Small intestine (tissue), 7 donors: Measurements from ENCODE around the gene WSB1. TPM values are rescaled to one million over a fixed set of nuclear protein-coding genes. Genes with fewer than 3 reads are reported as not detected.
"Not testable (repeated sequence)": the region's sequence is repeated elsewhere in the genome, so short reads cannot be mapped to it uniquely, and the experiment has no call there.

Experiments used
- DNase-seq, 2 donors: peaks; one replicate each; pipeline versions ENCODE4 v3.0.0 to v3.0.0-alpha.2; 2013
- FAIRE-seq: peaks from 2 replicates; lab custom pipeline; 2012; peaks lifted over from hg19 to GRCh38; lab: Jason Lieb, UNC
- H3K27ac ChIP-seq, 3 donors: one replicate each; pipeline ENCODE4 v1.5.1; 2013; ENCODE audit warnings: low read length in 2 of 3, mild to moderate bottlenecking in 2 of 3, control low read depth in 1 of 3, inconsistent platforms in 1 of 3, low read depth in 1 of 3, moderate library complexity in 1 of 3
- H3K27me3 ChIP-seq, 3 donors: one replicate each; pipeline ENCODE4 v1.6.1; 2013; ENCODE audit warnings: low read length in 3 of 3, inconsistent platforms in 1 of 3; ENCODE audit not compliant: control insufficient read depth in 3 of 3, insufficient read depth in 3 of 3
- H3K36me3 ChIP-seq, 3 donors: one replicate each; pipeline ENCODE4 v1.6.1; 2013; ENCODE audit warnings: low read length in 3 of 3, inconsistent platforms in 1 of 3, low read depth in 1 of 3, mild to moderate bottlenecking in 1 of 3, moderate library complexity in 1 of 3; ENCODE audit not compliant: control insufficient read depth in 3 of 3, insufficient read depth in 2 of 3
- H3K4me1 ChIP-seq, 3 donors: one replicate each; pipeline ENCODE4 v1.6.1; 2013; ENCODE audit warnings: low read length in 2 of 3, inconsistent platforms in 1 of 3, low read depth in 1 of 3, mild to moderate bottlenecking in 1 of 3, moderate library complexity in 1 of 3; ENCODE audit not compliant: control insufficient read depth in 3 of 3, insufficient read depth in 2 of 3
- H3K4me3 ChIP-seq, 3 donors: one replicate each; pipeline ENCODE4 v1.5.1; 2013; ENCODE audit warnings: low read length in 3 of 3, control low read depth in 1 of 3, inconsistent platforms in 1 of 3, low read depth in 1 of 3, mild to moderate bottlenecking in 1 of 3, moderate library complexity in 1 of 3
- H3K9me3 ChIP-seq, 2 donors: one replicate each; pipeline ENCODE4 v1.6.1; 2013; ENCODE audit warnings: low read depth in 1 of 2, low read length in 1 of 2; ENCODE audit not compliant: control insufficient read depth in 2 of 2, insufficient read depth in 1 of 2
- WGBS, 3 donors: extraction: QIAGEN DNeasy Blood & Tissue Kit; methylation state at CpG; one replicate each; pipeline ENCODE4 v1.1.7; 2013; 5-methylcytosine and 5-hydroxymethylcytosine counted together
- polyA plus RNA-seq, 4 donors: library from polyadenylated mRNA; stranded (reverse) in 3 of 4; unstranded in 1 of 4; fragments of 200-250 nt in 3 of 4; fragments of 120-200 nt in 1 of 4; gene quantifications; one replicate each; pipeline versions ENCODE4 v1.2.1 to v1.2.3, GENCODE V29; 2013
- donor health status: healthy with polysubstance abuse.
- donor health status: control.
- donor health status: control.
- donor health status: Bipolar disorder and iron deficiency.
- donor health status: healthy.

WSB1 gene
- polyA plus RNA-seq, 4 donors, result 28.9 to 176 (median 44.2) TPM

DNA sequence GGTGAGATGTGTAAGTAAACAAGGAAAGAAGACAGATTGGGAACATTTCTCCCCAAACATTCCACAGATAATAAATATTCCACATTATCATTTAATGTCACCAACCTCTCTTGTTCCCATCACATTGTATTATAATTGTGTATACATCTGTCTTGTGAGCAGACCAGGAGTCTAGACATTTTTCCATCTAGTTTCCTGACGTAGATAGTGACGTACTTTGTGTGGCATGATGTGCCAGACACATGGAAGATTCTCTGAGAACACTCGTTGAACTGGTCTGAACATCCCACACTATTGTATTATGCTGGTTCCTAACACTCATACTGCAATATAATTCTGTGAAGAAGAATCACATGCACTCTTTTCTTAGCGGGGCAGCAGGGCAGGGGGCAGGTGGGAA, 34.0 kb downstream of the WSB1 start:
- no peak for DNase-seq

DNA sequence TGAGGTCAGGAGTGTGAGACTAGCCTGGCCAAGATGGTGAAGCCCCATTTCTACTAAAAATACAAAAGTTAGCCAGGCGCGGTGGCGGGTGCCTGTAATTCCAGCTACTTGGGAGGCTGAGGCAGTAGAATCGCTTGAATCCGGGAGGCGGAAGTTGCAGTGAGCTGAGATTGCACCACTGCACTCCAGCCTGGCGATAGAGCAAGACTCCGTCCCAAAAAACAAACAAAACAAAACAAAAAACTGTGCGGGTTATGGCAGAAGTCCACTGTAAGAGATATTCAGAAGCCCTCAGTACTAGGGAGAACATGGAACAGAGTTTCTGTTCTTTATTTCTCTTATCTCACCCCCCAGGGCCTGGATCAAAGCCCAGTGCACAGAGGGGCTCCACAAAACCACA, 34.8 kb downstream of the WSB1 start:
- WGBS, 3 donors, result 88 to 94% (median 88%) methylated on average over 9 of the region's 9 CpGs
- not testable (repeated sequence) for DNase-seq, FAIRE-seq, H3K9me3 ChIP-seq, H3K4me3 ChIP-seq, H3K36me3 ChIP-seq, H3K27me3 ChIP-seq, H3K27ac ChIP-seq
- peaks cover 0 to 19% (median 6%) of the 10 kb centered on the region in 3 donors for H3K4me1 ChIP-seq

More for the DNA sequence above, 34.0 kb downstream of the WSB1 start:
- H3K27me3 ChIP-seq, result no peaks in the 10 kb centered on the region
- H3K27ac ChIP-seq, result no peak overlapping the region
- 83 to 87% (median 85%) methylated on average over 4 of the region's 4 CpGs for WGBS, 3 donors
- H3K36me3 ChIP-seq, result no peaks in the 10 kb centered on the region
- no peaks in the 10 kb centered on the region for H3K9me3 ChIP-seq
- no peak for FAIRE-seq
- no peak overlapping the region for H3K4me3 ChIP-seq
- H3K4me1 ChIP-seq, result peaks cover 0 to 22% (median 6%) of the 10 kb centered on the region in 3 donors

DNA sequence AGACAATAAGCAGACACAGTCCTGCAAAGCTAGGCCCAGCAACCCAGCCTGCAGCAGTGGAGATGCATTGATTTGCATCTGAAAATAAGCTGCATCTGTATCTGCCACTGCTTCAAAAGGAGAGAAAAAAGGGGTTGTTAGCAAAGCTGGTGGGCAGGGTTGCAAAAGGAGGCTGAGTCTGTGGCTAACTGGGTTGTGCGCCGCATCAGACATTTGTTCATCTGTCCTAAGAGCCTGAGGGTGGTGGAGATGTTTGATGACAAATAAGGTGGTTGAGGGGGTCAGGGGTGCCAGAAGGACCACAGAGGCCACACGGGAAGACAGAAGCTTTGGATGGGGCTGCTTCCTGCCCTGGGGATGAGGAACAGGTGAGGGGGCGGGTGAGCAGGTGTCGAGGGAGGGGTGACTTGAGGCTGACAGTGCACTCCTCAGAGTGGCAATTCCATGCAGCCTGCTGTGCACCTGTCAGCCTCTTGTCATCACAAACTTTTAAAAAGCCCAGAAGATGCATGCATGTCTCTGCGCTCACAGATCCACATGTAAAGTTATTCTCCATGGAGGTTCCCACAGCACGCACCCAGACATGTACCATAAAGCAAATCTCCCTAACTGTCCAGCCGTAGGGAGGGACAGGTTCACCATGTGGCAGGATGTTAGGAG, 35.4 kb downstream of the WSB1 start:
- Histone ChIP-seq H3K27me3 (no peaks in the 10 kb centered on the region), H3K36me3 (no peaks in the 10 kb centered on the region), H3K27ac (no peak overlapping the region), H3K9me3 (no peaks in the 10 kb centered on the region), H3K4me1 (peaks cover 0 to 14% (median 6%) of the 10 kb centered on the region in 3 donors), H3K4me3 (no peak overlapping the region)
- FAIRE-seq, result no peak
- DNase-seq, result no peak
- 85 to 92% (median 90%) methylated on average over 8 of the region's 8 CpGs for WGBS, 3 donors

DNA sequence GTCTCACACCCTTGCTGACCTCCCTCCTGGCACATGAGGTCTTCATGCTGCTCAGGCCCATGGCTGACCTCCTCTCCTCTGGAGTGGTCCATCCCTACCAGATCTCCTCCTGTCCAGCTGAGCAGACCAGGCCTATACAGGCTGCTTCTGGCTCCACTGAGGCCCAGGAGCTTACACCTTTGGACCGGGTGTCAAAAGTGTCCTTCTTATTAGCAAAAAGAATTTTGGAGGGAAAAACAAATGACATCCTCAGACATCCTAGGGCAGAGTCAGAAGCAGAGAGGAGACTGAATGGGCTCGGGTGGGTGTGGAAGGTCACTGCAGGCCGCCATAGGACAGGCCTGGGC, 38.1 kb downstream of the WSB1 start:
- DNase-seq (no peak), FAIRE-seq (no peak)
- H3K27ac ChIP-seq, result peak overlapping the region; percentile 82 to 97 (median 95)
- no peak overlapping the region for H3K4me3 ChIP-seq
- WGBS, 3 donors, result 62 to 66% (median 64%) methylated on average over 3 of the region's 3 CpGs
- no peaks in the 10 kb centered on the region for H3K9me3 ChIP-seq
- H3K27me3 ChIP-seq, result no peaks in the 10 kb centered on the region
- H3K4me1 ChIP-seq, result peaks cover 0 to 11% (median 6%) of the 10 kb centered on the region in 3 donors
- H3K36me3 ChIP-seq, result no peaks in the 10 kb centered on the region

DNA sequence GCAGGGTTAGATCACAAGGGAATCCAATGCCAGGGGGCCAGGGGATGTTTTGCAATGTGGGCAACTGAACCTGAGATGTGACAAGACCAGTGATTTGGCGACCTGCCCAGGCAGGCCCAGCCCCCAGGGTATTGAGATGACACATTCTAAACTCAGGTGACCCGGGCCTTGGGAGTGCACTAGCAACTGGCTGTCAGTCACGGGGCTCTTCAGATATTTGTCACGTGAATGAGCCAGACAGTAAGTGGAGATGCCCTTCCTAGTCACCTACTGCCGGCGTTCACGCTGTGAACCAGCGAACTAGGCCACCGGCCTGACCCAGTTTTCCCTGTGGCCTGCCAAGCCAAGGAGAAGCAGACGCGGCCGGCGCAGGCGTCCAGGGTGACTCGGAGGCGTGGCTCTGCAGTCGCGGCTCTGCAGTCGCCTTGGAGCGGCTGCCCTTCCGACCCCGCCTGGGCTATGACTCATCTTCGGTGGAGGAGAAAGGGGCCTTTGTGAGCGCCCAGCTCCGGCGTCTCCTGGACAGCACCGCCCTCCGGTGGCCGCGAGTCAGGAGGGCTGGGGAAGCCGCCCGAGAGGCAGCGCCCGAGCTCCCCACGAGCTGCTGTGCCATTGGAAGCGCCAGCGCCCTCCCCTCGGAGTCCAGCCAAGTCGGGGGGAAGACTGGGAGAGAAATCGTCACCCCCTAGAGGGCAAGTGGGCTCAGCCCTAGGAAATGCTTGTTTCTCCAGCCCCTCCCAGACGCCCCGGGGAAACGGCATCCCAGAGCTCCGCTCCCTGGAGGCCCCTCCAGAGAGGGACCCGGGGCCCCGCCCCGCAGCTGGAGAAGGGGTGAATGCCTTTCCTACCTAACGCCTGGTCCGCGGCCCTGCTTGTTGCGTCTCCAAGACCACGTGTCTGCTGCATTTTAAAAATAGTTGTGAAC, 38.8 kb downstream of the WSB1 start:
- no peak for FAIRE-seq
- peak overlapping the region; percentile 34 to 57 (median 53) for H3K4me3 ChIP-seq
- DNase-seq, result peak; percentile 99

DNA sequence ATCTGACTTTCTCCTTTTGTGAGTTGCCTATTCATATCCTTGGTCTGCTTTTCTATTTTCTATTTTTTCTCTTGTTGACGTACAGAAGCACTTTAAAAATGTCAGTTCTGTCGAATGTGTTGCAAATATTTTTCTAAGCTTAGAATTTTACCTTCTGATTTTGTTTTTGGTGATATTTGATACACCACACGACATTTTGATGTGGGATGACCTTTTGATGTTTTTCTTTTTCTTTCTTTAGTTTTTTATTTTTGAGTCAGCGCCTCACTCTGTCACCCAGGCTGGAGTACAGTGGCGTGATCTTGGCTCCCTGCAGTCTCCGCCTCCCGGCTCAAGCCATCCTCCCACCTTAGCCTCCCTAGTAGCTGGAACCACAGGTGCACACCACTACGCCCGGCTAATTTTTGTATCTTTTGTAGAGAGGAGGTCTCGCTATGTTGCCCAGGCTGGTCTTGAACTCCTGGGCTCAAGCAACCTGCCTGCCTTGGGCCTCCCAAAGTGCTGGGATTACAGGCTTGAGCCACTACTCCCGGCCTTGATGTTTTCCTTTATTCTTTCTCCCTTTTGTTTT, 39.6 kb downstream of the WSB1 start:
- Histone ChIP-seq H3K27me3 (no peaks in the 10 kb centered on the region), H3K4me1 (peaks cover 0 to 11% (median 6%) of the 10 kb centered on the region in 3 donors), H3K4me3 (peak overlapping the region in 2 of 3 donors; percentile 53 to 57), H3K36me3 (no peaks in the 10 kb centered on the region), H3K9me3 (no peaks in the 10 kb centered on the region), H3K27ac (peak overlapping the region in 2 of 3 donors; percentile 95 to 97)
- WGBS, 3 donors, result 46 to 53% (median 53%) methylated on average over 11 of the region's 11 CpGs
- DNase-seq, result no peak
- FAIRE-seq, result no peak

More for the DNA sequence above, 38.8 kb downstream of the WSB1 start:
- WGBS, 3 donors, result 0 to 1% (median 0%) methylated on average over 47 to 52 of the region's 52 CpGs
- peak overlapping the region; percentile 82 to 97 (median 95) for H3K27ac ChIP-seq
- H3K36me3 ChIP-seq, result no peaks in the 10 kb centered on the region
- no peaks in the 10 kb centered on the region for H3K9me3 ChIP-seq
- H3K4me1 ChIP-seq, result peaks cover 0 to 11% (median 6%) of the 10 kb centered on the region in 3 donors
- H3K27me3 ChIP-seq, result no peaks in the 10 kb centered on the region

DNA sequence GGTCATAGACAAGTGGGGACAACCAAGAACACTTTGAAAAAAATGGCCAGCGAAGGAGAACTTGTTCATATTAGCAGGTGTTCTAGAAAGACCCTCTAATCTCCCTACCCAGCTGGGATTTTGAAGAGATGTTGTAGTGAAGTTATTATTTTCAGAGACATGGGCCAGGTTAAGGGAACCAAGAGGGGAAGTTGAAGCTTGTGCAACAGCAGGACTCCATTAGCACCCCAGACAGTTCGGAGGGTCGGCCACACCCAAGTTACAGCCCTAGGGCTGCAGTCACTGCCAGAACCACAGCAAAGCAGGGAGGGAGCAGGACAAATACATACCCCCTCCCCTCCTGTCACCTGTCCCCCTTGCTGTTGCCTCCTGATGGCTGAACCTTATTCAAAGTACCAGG, 42.3 kb downstream of the WSB1 start:
- 56 to 83% (median 81%) methylated on average over 3 of the region's 3 CpGs for WGBS, 3 donors
- Histone ChIP-seq H3K27ac (no peak overlapping the region), H3K36me3 (no peaks in the 10 kb centered on the region), H3K27me3 (no peaks in the 10 kb centered on the region), H3K9me3 (no peaks in the 10 kb centered on the region), H3K4me1 (peaks cover 0 to 11% (median 6%) of the 10 kb centered on the region in 3 donors), H3K4me3 (no peak overlapping the region)
- DNase-seq (no peak), FAIRE-seq (no peak)

DNA sequence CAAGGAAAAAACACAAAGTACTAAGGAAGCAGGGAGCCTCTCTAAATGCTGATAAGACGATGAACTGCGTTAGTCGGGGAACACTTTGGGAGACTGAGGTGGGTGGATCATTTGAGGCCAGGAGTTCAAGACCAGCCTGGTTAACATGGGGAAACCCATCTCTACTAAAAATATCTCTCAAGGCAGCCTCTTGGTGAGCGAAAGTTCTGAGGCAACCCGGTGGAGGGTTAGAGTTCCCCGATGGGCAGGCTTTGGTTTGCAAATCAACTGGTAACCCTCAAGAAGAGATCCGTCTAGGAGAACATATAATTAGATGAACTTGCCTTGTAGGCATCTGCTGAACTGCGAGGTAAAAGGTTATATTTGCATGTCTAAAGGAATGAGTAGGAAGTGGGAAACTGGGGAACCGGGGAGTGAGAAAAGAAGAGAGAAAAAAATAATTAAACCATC, 44.6 kb downstream of the WSB1 start:
- no peak for DNase-seq
- Histone ChIP-seq H3K27ac (no peak overlapping the region), H3K27me3 (no peaks in the 10 kb centered on the region), H3K4me1 (peaks cover 0 to 2% (median 0%) of the 10 kb centered on the region in 3 donors), H3K36me3 (no peaks in the 10 kb centered on the region), H3K9me3 (no peaks in the 10 kb centered on the region), H3K4me3 (no peak overlapping the region)
- FAIRE-seq, result no peak
- 75 to 81% (median 78%) methylated on average over 9 of the region's 9 CpGs for WGBS, 3 donors
